Neural progenitor cell (in vitro differentiated cells): ENCODE results near the gene OR2V2. TPM values are rescaled to one million over a fixed set of nuclear protein-coding genes. Genes with fewer than 3 reads are reported as not detected.

Experiments used
- DNase-seq: peaks from one replicate; pipeline ENCODE4 v3.0.0-alpha.2; 2016; ENCODE audit warnings: low spot score
- H2AFZ ChIP-seq: fragments of 200-600 bp; sonication (generic); replicated peaks from 2 replicates; pipeline ENCODE4 v1.6.1; 2016; ENCODE audit warnings: antibody characterized with exemption
- H3F3A ChIP-seq: fragments of 200-600 bp; sonication (generic); 2 replicates; pipeline ENCODE4 v1.6.1; 2016; ENCODE audit warnings: antibody characterized with exemption, low read depth
- H3K27ac ChIP-seq: fragments of 200-600 bp; sonication (generic); 2 replicates; pipeline ENCODE4 v1.5.1; 2016; ENCODE audit warnings: mild to moderate bottlenecking
- H3K27me3 ChIP-seq: fragments of 200-600 bp; sonication (generic); 2 replicates; pipeline ENCODE4 v1.6.1; 2016; ENCODE audit warnings: mild to moderate bottlenecking, moderate library complexity
- H3K36me3 ChIP-seq: fragments of 200-600 bp; sonication (generic); 2 replicates; pipeline ENCODE4 v1.5.1; 2016
- H3K4me1 ChIP-seq: fragments of 200-600 bp; sonication (generic); 2 replicates; pipeline ENCODE4 v1.6.1; 2016; ENCODE audit warnings: mixed run types
- H3K4me2 ChIP-seq: fragments of 200-600 bp; sonication (generic); 2 replicates; pipeline ENCODE4 v1.6.1; 2016
- H3K4me3 ChIP-seq: fragments of 200-600 bp; sonication (generic); 2 replicates; pipeline ENCODE4 v1.5.1; 2016
- H3K79me2 ChIP-seq: fragments of 200-600 bp; sonication (generic); 2 replicates; pipeline ENCODE4 v1.6.1; 2016; ENCODE audit warnings: low read depth
- H3K9ac ChIP-seq: fragments of 200-600 bp; sonication (generic); 2 replicates; pipeline ENCODE4 v1.6.1; 2016
- H3K9me3 ChIP-seq: fragments of 200-600 bp; sonication (generic); 2 replicates; pipeline ENCODE4 v1.5.1; 2016; ENCODE audit warnings: low read depth
- H4K20me1 ChIP-seq: fragments of 200-600 bp; sonication (generic); 2 replicates; pipeline ENCODE4 v1.6.1; 2016; ENCODE audit warnings: low read depth
- H3K27ac Mint-ChIP-seq: 3 replicates; pipeline ENCODE4 v1.8.0; 2021; ENCODE audit warnings: mixed read lengths
- H3K27me3 Mint-ChIP-seq: 2 replicates; pipeline ENCODE4 v1.8.0; 2022; ENCODE audit warnings: low read depth, mild to moderate bottlenecking, inconsistent platforms, moderate library complexity, mixed read lengths; ENCODE audit not compliant: insufficient read depth
- H3K36me3 Mint-ChIP-seq: 3 replicates; pipeline ENCODE4 v1.8.0; 2021; ENCODE audit warnings: mixed read lengths
- H3K4me1 Mint-ChIP-seq: 3 replicates; pipeline ENCODE4 v1.8.0; 2021; ENCODE audit warnings: mixed read lengths
- H3K4me3 Mint-ChIP-seq: 3 replicates; pipeline ENCODE4 v1.8.0; 2021; ENCODE audit warnings: mild to moderate bottlenecking, moderate library complexity, mixed read lengths
- H3K9me3 Mint-ChIP-seq: 3 replicates; pipeline ENCODE4 v1.8.0; 2020; ENCODE audit warnings: mixed read lengths
- CTCF ChIP-seq: fragments of 200-600 bp; sonication (generic); IDR thresholded peaks from 2 replicates; pipeline ENCODE4 v1.5.1; 2017; ENCODE audit warnings: antibody characterized with exemption, mild to moderate bottlenecking
- EZH2 ChIP-seq: fragments of 200-600 bp; sonication (generic); IDR thresholded peaks from 2 replicates; pipeline ENCODE4 v1.6.1; 2017; ENCODE audit warnings: antibody characterized with exemption, mild to moderate bottlenecking, moderate library complexity
- EZH2phosphoT487 ChIP-seq: fragments of 200-600 bp; sonication (generic); IDR thresholded peaks from 2 replicates; pipeline ENCODE4 v1.6.1; 2017; ENCODE audit warnings: antibody characterized with exemption
- total RNA-seq: library from RNA; depleted of rRNA; stranded (reverse); fragments of >200 nt; gene quantifications from 2 replicates; pipeline ENCODE4 v1.2.3, GENCODE V29; 2015; ENCODE audit warnings: low replicate concordance

The OR2V2 gene
- total RNA-seq, 1 donor from 2014 or later, result not detected

DNA sequence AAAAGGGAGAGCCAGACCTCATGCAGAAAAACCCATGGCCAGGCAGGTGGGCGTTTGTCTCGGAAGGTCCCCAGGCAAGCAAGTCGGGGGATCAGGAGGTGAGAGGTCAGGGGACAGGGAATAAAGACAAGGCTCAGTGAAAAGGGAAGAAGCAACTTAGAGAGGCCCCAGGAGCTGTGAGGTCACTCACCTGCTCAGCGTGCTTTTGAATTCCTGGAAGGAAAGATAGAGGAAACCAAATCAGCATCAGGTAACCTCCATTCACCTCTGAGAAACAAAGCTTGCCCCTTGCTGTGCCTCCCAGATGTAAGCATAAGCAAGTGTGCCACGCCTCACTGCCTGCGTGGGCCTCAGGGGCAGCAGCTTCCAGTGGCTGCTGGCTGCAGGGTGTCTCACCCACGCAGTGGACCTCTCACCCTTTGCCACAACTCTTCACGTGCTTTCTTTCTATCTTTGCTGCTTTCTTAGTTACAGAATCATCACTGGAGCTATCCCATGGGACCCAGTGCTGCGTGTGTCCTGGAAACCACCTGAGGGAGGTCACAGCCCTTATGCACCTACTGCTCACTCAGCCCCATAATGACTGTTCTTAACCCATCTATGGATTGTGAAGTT lies 51.6 kb downstream of the OR2V2 start:
- Histone ChIP-seq H3K36me3 (no peaks in the 10 kb centered on the region), H3K79me2 (no peaks in the 10 kb centered on the region), H3K27me3 (peaks cover 68% of the 10 kb centered on the region), H3K4me2 (peak overlapping the region; percentile 45), H3F3A (peaks cover 12% of the 10 kb centered on the region), H4K20me1 (peaks cover 4% of the 10 kb centered on the region), H3K27ac (no peak overlapping the region), H3K9ac (no peak overlapping the region), H3K9me3 (no peaks in the 10 kb centered on the region), H2AFZ (no peak overlapping the region), H3K4me3 (no peak overlapping the region), H3K4me1 (peaks cover 18% of the 10 kb centered on the region)
- H3K27ac Mint-ChIP-seq, result no peak overlapping the region
- H3K9me3 Mint-ChIP-seq, result no peaks in the 10 kb centered on the region
- H3K4me3 Mint-ChIP-seq, result peak overlapping the region; percentile 58
- peaks cover 29% of the 10 kb centered on the region for H3K4me1 Mint-ChIP-seq
- H3K36me3 Mint-ChIP-seq, result no peaks in the 10 kb centered on the region
- no peak for DNase-seq
- H3K27me3 Mint-ChIP-seq, result peaks cover 46% of the 10 kb centered on the region
- TF ChIP-seq EZH2 (no peak), EZH2phosphoT487 (no peak), CTCF (no peak)

- H3K27me3 Mint-ChIP-seq, result peaks cover 49% of the 10 kb centered on the region
- no peak overlapping the region for H3K4me2 ChIP-seq
- peaks cover 22% of the 10 kb centered on the region for H3K4me1 ChIP-seq
- TF ChIP-seq CTCF, result no peak
- no peak for TF ChIP-seq EZH2
- TF ChIP-seq EZH2phosphoT487, result no peak
- H3K27ac ChIP-seq, result no peak overlapping the region
- no peaks in the 10 kb centered on the region for H3K36me3 ChIP-seq
- H3K4me3 ChIP-seq, result no peak overlapping the region
- H3K4me1 Mint-ChIP-seq, result peaks cover 29% of the 10 kb centered on the region
- H3K36me3 Mint-ChIP-seq, result no peaks in the 10 kb centered on the region
- peak overlapping the region; percentile 19 for H3K4me3 Mint-ChIP-seq
- H3K27me3 ChIP-seq, result peaks cover 78% of the 10 kb centered on the region
- DNase-seq, result peak; percentile 1
- peaks cover 12% of the 10 kb centered on the region for H3F3A ChIP-seq
- peaks cover 9% of the 10 kb centered on the region for H4K20me1 ChIP-seq
- no peaks in the 10 kb centered on the region for H3K9me3 ChIP-seq
- no peaks in the 10 kb centered on the region for H3K9me3 Mint-ChIP-seq
- no peak overlapping the region for H3K9ac ChIP-seq
- no peak overlapping the region for H3K27ac Mint-ChIP-seq
- H3K79me2 ChIP-seq, result no peaks in the 10 kb centered on the region
- no peak overlapping the region for H2AFZ ChIP-seq
Measured at GRCh38 chr5:181199881-181200638, 52.7 kb downstream of the OR2V2 start.

DNA sequence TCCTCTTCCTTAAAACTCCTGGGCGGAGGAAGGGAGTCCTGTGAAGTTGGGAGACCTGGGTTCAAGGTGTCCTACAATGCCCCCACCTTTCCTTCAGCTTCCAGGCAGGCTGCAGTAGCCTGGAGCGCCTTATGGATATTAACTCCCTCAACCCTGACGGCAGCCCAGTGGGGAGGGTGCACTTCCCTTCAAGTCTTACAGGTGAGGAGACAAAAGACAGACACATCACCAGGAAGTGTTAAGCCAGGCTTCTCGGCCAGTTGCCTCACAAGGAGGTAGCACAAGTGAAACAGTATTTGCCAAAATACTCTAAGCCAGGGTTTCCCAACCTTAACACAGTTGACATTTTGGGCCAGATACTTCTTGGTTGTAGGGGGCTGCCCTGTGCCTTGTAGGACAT lies 53.4 kb downstream of the OR2V2 start:
- Mint-ChIP-seq H3K4me3 (no peak overlapping the region), H3K27ac (no peak overlapping the region), H3K36me3 (no peaks in the 10 kb centered on the region), H3K9me3 (no peaks in the 10 kb centered on the region), H3K27me3 (peaks cover 56% of the 10 kb centered on the region), H3K4me1 (peaks cover 33% of the 10 kb centered on the region)
- H3K27me3 ChIP-seq, result peaks cover 86% of the 10 kb centered on the region
- H3K79me2 ChIP-seq, result no peaks in the 10 kb centered on the region
- H3K4me2 ChIP-seq, result no peak overlapping the region
- H3K9ac ChIP-seq, result no peak overlapping the region
- H3K4me3 ChIP-seq, result no peak overlapping the region
- peaks cover 27% of the 10 kb centered on the region for H3K4me1 ChIP-seq
- no peak overlapping the region for H3K27ac ChIP-seq
- peaks cover 16% of the 10 kb centered on the region for H4K20me1 ChIP-seq
- no peaks in the 10 kb centered on the region for H3K36me3 ChIP-seq
- DNase-seq, result peak; percentile 6
- TF ChIP-seq EZH2 (no peak), EZH2phosphoT487 (no peak), CTCF (no peak)
- no peak overlapping the region for H2AFZ ChIP-seq
- H3K9me3 ChIP-seq, result no peaks in the 10 kb centered on the region
- H3F3A ChIP-seq, result peaks cover 18% of the 10 kb centered on the region
